Measurements from ENCODE around the gene PGP. TPM values are rescaled to one million over a fixed set of nuclear protein-coding genes. Genes with fewer than 3 reads are reported as not detected.

The PGP gene
- total RNA-seq, 1 donor: 9.8 TPM

- Histone ChIP-seq H3K4me1 (ENCODE audit: insufficient read depth, low read length) (peaks cover 3% of the 10 kb centered on the region), H3K27me3 (ENCODE audit: insufficient read depth, low read length) (peaks cover 6% of the 10 kb centered on the region), H3K4me3 (ENCODE audit: low read length) (no peak overlapping the region), H3K9me3 (ENCODE audit: low read depth, low read length) (no peaks in the 10 kb centered on the region)
Measured at GRCh38 chr16:2190002-2190658, 24.5 kb downstream of the PGP start.

GRCh38 chr16:2189252-2189893 is 25.3 kb downstream of the PGP start:
- Histone ChIP-seq H3K27me3 (ENCODE audit: insufficient read depth, low read length) (no peaks in the 10 kb centered on the region), H3K4me3 (ENCODE audit: low read length) (no peak overlapping the region), H3K9me3 (ENCODE audit: low read depth, low read length) (no peaks in the 10 kb centered on the region), H3K4me1 (ENCODE audit: insufficient read depth, low read length) (no peaks in the 10 kb centered on the region)

GRCh38 chr16:2188395-2188794 is 26.2 kb downstream of the PGP start:
- H3K4me1 ChIP-seq (ENCODE audit: insufficient read depth, low read length): no peaks in the 10 kb centered on the region
- H3K27me3 ChIP-seq (ENCODE audit: insufficient read depth, low read length): no peaks in the 10 kb centered on the region
- H3K4me3 ChIP-seq (ENCODE audit: low read length): no peak overlapping the region
- no peaks in the 10 kb centered on the region for H3K9me3 ChIP-seq (ENCODE audit: low read depth, low read length)

- H3K9me3 ChIP-seq (ENCODE audit: low read depth, low read length): no peaks in the 10 kb centered on the region
- no peak overlapping the region for H3K4me3 ChIP-seq (ENCODE audit: low read length)
- no peaks in the 10 kb centered on the region for H3K4me1 ChIP-seq (ENCODE audit: insufficient read depth, low read length)
- no peaks in the 10 kb centered on the region for H3K27me3 ChIP-seq (ENCODE audit: insufficient read depth, low read length)
Measured at GRCh38 chr16:2187212-2187611, 27.4 kb downstream of the PGP start.

GRCh38 chr16:2186505-2186904 is 28.1 kb downstream of the PGP start:
- Histone ChIP-seq H3K4me1 (ENCODE audit: insufficient read depth, low read length) (no peaks in the 10 kb centered on the region), H3K27me3 (ENCODE audit: insufficient read depth, low read length) (no peaks in the 10 kb centered on the region), H3K4me3 (ENCODE audit: low read length) (no peak overlapping the region), H3K9me3 (ENCODE audit: low read depth, low read length) (no peaks in the 10 kb centered on the region)

GRCh38 chr16:2186064-2186463 is 28.6 kb downstream of the PGP start:
- Histone ChIP-seq H3K4me3 (ENCODE audit: low read length) (no peak overlapping the region), H3K27me3 (ENCODE audit: insufficient read depth, low read length) (no peaks in the 10 kb centered on the region), H3K9me3 (ENCODE audit: low read depth, low read length) (no peaks in the 10 kb centered on the region), H3K4me1 (ENCODE audit: insufficient read depth, low read length) (no peaks in the 10 kb centered on the region)

- H3K4me1 ChIP-seq (ENCODE audit: insufficient read depth, low read length): no peaks in the 10 kb centered on the region
- no peak overlapping the region for H3K4me3 ChIP-seq (ENCODE audit: low read length)
- H3K9me3 ChIP-seq (ENCODE audit: low read depth, low read length): no peaks in the 10 kb centered on the region
- H3K27me3 ChIP-seq (ENCODE audit: insufficient read depth, low read length): no peaks in the 10 kb centered on the region
Measured at GRCh38 chr16:2184962-2185361, 29.7 kb downstream of the PGP start.

- no peaks in the 10 kb centered on the region for H3K27me3 ChIP-seq (ENCODE audit: insufficient read depth, low read length)
- H3K4me1 ChIP-seq (ENCODE audit: insufficient read depth, low read length): no peaks in the 10 kb centered on the region
- no peak overlapping the region for H3K4me3 ChIP-seq (ENCODE audit: low read length)
- no peaks in the 10 kb centered on the region for H3K9me3 ChIP-seq (ENCODE audit: low read depth, low read length)
Measured at GRCh38 chr16:2184346-2184745, 30.3 kb downstream of the PGP start.

- H3K4me1 ChIP-seq (ENCODE audit: insufficient read depth, low read length): no peaks in the 10 kb centered on the region
- H3K4me3 ChIP-seq (ENCODE audit: low read length): no peak overlapping the region
- H3K9me3 ChIP-seq (ENCODE audit: low read depth, low read length): no peaks in the 10 kb centered on the region
- no peaks in the 10 kb centered on the region for H3K27me3 ChIP-seq (ENCODE audit: insufficient read depth, low read length)
Measured at GRCh38 chr16:2183671-2184070, 31.0 kb downstream of the PGP start.

- H3K4me3 ChIP-seq (ENCODE audit: low read length): no peak overlapping the region
- H3K27me3 ChIP-seq (ENCODE audit: insufficient read depth, low read length): no peaks in the 10 kb centered on the region
- no peaks in the 10 kb centered on the region for H3K4me1 ChIP-seq (ENCODE audit: insufficient read depth, low read length)
- no peaks in the 10 kb centered on the region for H3K9me3 ChIP-seq (ENCODE audit: low read depth, low read length)
Measured at GRCh38 chr16:2181952-2182351, 32.7 kb downstream of the PGP start.

- H3K4me1 ChIP-seq (ENCODE audit: insufficient read depth, low read length): no peaks in the 10 kb centered on the region
- H3K4me3 ChIP-seq (ENCODE audit: low read length): no peak overlapping the region
- H3K9me3 ChIP-seq (ENCODE audit: low read depth, low read length): no peaks in the 10 kb centered on the region
- H3K27me3 ChIP-seq (ENCODE audit: insufficient read depth, low read length): no peaks in the 10 kb centered on the region
Measured at GRCh38 chr16:2180962-2181923, 33.4 kb downstream of the PGP start.

- no peaks in the 10 kb centered on the region for H3K27me3 ChIP-seq (ENCODE audit: insufficient read depth, low read length)
- no peaks in the 10 kb centered on the region for H3K9me3 ChIP-seq (ENCODE audit: low read depth, low read length)
- no peak overlapping the region for H3K4me3 ChIP-seq (ENCODE audit: low read length)
- no peaks in the 10 kb centered on the region for H3K4me1 ChIP-seq (ENCODE audit: insufficient read depth, low read length)
Measured at GRCh38 chr16:2180461-2180860, 34.2 kb downstream of the PGP start.

GRCh38 chr16:2179576-2179975 is 35.1 kb downstream of the PGP start:
- Histone ChIP-seq H3K4me3 (ENCODE audit: low read length) (no peak overlapping the region), H3K27me3 (ENCODE audit: insufficient read depth, low read length) (no peaks in the 10 kb centered on the region), H3K9me3 (ENCODE audit: low read depth, low read length) (no peaks in the 10 kb centered on the region), H3K4me1 (ENCODE audit: insufficient read depth, low read length) (no peaks in the 10 kb centered on the region)

- no peaks in the 10 kb centered on the region for H3K27me3 ChIP-seq (ENCODE audit: insufficient read depth, low read length)
- no peaks in the 10 kb centered on the region for H3K4me1 ChIP-seq (ENCODE audit: insufficient read depth, low read length)
- H3K9me3 ChIP-seq (ENCODE audit: low read depth, low read length): no peaks in the 10 kb centered on the region
- H3K4me3 ChIP-seq (ENCODE audit: low read length): no peak overlapping the region
Measured at GRCh38 chr16:2179107-2179501, 35.5 kb downstream of the PGP start.

- no peaks in the 10 kb centered on the region for H3K4me1 ChIP-seq (ENCODE audit: insufficient read depth, low read length)
- H3K4me3 ChIP-seq (ENCODE audit: low read length): no peak overlapping the region
- no peaks in the 10 kb centered on the region for H3K27me3 ChIP-seq (ENCODE audit: insufficient read depth, low read length)
- H3K9me3 ChIP-seq (ENCODE audit: low read depth, low read length): no peaks in the 10 kb centered on the region
Measured at GRCh38 chr16:2178321-2179106, 36.1 kb downstream of the PGP start.
